ENCODE data around the gene PPM1B.
A peak's percentile ranks its signal among the peaks of the same experiment; 100 is the strongest.
"Not testable (repeated sequence)": the region's sequence is repeated elsewhere in the genome, so short reads cannot be mapped to it uniquely, and the experiment has no call there.

Gene PPM1B

GRCh38 chr2:44167908-44168680 is 581 bp upstream of the PPM1B start:
- H2AFZ ChIP-seq (ENCODE audit: low read depth, low read length), result peak overlapping the region; percentile 67
- no peaks in the 10 kb centered on the region for H3K27me3 ChIP-seq (ENCODE audit: insufficient read depth, low read length)
- H3K4me3 ChIP-seq (ENCODE audit: low read length), result peak overlapping the region; percentile 71
- H3K36me3 ChIP-seq (ENCODE audit: insufficient read depth, low read length), result no peaks in the 10 kb centered on the region
- peaks cover 7% of the 10 kb centered on the region for H3K4me1 ChIP-seq (ENCODE audit: insufficient read depth, low read length)
- H3K9me3 ChIP-seq (ENCODE audit: low read length), result no peaks in the 10 kb centered on the region

GRCh38 chr2:44169155-44169898 is 652 bp downstream of the PPM1B start:
- H3K4me3 ChIP-seq (ENCODE audit: low read length), result peak overlapping the region; percentile 94
- H3K4me1 ChIP-seq (ENCODE audit: insufficient read depth, low read length), result peaks cover 7% of the 10 kb centered on the region
- H3K27me3 ChIP-seq (ENCODE audit: insufficient read depth, low read length), result no peaks in the 10 kb centered on the region
- H3K36me3 ChIP-seq (ENCODE audit: insufficient read depth, low read length), result no peaks in the 10 kb centered on the region
- H2AFZ ChIP-seq (ENCODE audit: low read depth, low read length), result peak overlapping the region; percentile 39
- H3K9me3 ChIP-seq (ENCODE audit: low read length), result no peaks in the 10 kb centered on the region

DNA sequence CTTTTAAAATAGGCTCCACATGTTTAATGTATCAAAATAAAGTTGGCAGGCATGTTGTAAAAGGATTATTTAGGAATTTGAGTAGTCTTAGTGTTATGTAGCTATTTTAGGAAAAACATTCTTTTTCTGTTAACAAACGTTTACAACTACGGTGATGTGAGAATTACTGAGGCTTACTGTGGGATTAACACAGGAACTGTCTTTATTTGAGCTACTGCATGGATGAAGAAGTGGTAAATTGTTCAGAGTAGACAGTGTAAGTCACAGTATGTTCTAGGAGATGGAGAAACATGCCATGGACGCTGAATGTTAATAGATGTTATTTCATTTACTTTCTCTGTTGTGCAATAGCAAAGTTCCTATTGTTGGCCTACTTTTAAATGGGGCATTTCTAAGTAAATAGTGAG is 1.6 kb downstream of the PPM1B start:
- Histone ChIP-seq H3K36me3 (ENCODE audit: insufficient read depth, low read length) (no peaks in the 10 kb centered on the region), H3K4me1 (ENCODE audit: insufficient read depth, low read length) (peaks cover 7% of the 10 kb centered on the region), H3K9me3 (ENCODE audit: low read length) (no peaks in the 10 kb centered on the region), H3K27me3 (ENCODE audit: insufficient read depth, low read length) (no peaks in the 10 kb centered on the region), H3K4me3 (ENCODE audit: low read length) (peak overlapping the region; percentile 94), H2AFZ (ENCODE audit: low read depth, low read length) (no peak overlapping the region)

DNA sequence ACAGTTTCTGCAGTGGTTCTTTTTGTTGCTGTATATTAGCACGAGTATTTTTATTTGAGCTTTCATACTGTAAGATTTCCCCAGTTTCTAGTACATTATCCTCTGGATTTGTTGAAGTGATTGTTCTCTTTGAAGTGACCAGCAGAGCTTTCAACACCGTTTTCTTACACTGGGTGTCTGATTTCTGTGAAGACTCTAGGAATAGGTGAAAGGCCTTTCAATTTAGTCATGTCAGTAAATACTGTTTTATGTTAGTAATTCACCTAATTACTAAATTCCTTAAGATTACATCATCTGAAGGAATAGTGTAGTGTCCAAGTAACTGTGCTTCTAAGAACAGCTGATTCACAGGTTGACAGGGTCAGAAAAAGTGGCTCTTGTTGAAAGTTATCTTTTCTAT is 2.3 kb downstream of the PPM1B start:
- H3K4me1 ChIP-seq (ENCODE audit: insufficient read depth, low read length), result peaks cover 7% of the 10 kb centered on the region

DNA sequence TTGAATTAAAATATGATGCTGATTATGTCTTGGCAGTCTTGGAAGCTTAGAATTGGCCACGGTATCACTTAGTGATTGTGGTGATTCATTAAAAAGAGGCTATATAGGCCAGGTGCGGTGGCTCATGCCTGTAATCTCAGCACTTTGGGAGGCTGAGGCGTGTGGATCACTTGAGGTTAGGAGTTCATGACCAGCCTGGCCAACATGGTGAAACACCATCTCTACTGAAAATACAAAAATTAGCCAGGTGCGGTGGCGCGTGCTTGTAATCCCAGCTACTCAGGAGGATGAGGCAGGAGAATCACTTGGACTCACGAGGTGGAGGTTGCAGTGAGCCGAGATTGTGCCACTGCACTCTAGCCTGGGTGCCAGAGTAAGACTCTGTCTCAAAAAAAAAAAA is 2.8 kb downstream of the PPM1B start:
- H2AFZ ChIP-seq (ENCODE audit: low read depth, low read length); H3K9me3 ChIP-seq (ENCODE audit: low read length): not testable (repeated sequence)

More for the DNA sequence above, 2.3 kb downstream of the PPM1B start:
- Histone ChIP-seq H3K9me3 (ENCODE audit: low read length) (no peaks in the 10 kb centered on the region), H2AFZ (ENCODE audit: low read depth, low read length) (no peak overlapping the region), H3K27me3 (ENCODE audit: insufficient read depth, low read length) (no peaks in the 10 kb centered on the region), H3K36me3 (ENCODE audit: insufficient read depth, low read length) (no peaks in the 10 kb centered on the region), H3K4me3 (ENCODE audit: low read length) (peak overlapping the region; percentile 94)

GRCh38 chr2:44172576-44172975 is 3.9 kb downstream of the PPM1B start:
- Histone ChIP-seq H3K9me3 (ENCODE audit: low read length) (no peaks in the 10 kb centered on the region), H3K27me3 (ENCODE audit: insufficient read depth, low read length) (no peaks in the 10 kb centered on the region), H3K36me3 (ENCODE audit: insufficient read depth, low read length) (no peaks in the 10 kb centered on the region), H2AFZ (ENCODE audit: low read depth, low read length) (no peak overlapping the region), H3K4me3 (ENCODE audit: low read length) (no peak overlapping the region), H3K4me1 (ENCODE audit: insufficient read depth, low read length) (peaks cover 7% of the 10 kb centered on the region)

More for the DNA sequence above, 2.8 kb downstream of the PPM1B start:
- H3K4me3 ChIP-seq (ENCODE audit: low read length), result peak overlapping the region; percentile 94
- not testable (repeated sequence) for H3K4me1 ChIP-seq (ENCODE audit: insufficient read depth, low read length); H3K36me3 ChIP-seq (ENCODE audit: insufficient read depth, low read length); H3K27me3 ChIP-seq (ENCODE audit: insufficient read depth, low read length)

GRCh38 chr2:44178950-44179349 is 10.3 kb downstream of the PPM1B start:
- peaks cover 7% of the 10 kb centered on the region for H3K36me3 ChIP-seq (ENCODE audit: insufficient read depth, low read length)
- no peak overlapping the region for H2AFZ ChIP-seq (ENCODE audit: low read depth, low read length)
- H3K4me1 ChIP-seq (ENCODE audit: insufficient read depth, low read length), result no peaks in the 10 kb centered on the region
- H3K4me3 ChIP-seq (ENCODE audit: low read length), result no peak overlapping the region
- no peaks in the 10 kb centered on the region for H3K9me3 ChIP-seq (ENCODE audit: low read length)
- H3K27me3 ChIP-seq (ENCODE audit: insufficient read depth, low read length), result no peaks in the 10 kb centered on the region

GRCh38 chr2:44181648-44182047 is 13.0 kb downstream of the PPM1B start:
- no peak overlapping the region for H3K4me3 ChIP-seq (ENCODE audit: low read length)
- peaks cover 2% of the 10 kb centered on the region for H3K9me3 ChIP-seq (ENCODE audit: low read length)
- peaks cover 7% of the 10 kb centered on the region for H3K36me3 ChIP-seq (ENCODE audit: insufficient read depth, low read length)
- no peaks in the 10 kb centered on the region for H3K27me3 ChIP-seq (ENCODE audit: insufficient read depth, low read length)
- no peaks in the 10 kb centered on the region for H3K4me1 ChIP-seq (ENCODE audit: insufficient read depth, low read length)
- H2AFZ ChIP-seq (ENCODE audit: low read depth, low read length), result no peak overlapping the region

DNA sequence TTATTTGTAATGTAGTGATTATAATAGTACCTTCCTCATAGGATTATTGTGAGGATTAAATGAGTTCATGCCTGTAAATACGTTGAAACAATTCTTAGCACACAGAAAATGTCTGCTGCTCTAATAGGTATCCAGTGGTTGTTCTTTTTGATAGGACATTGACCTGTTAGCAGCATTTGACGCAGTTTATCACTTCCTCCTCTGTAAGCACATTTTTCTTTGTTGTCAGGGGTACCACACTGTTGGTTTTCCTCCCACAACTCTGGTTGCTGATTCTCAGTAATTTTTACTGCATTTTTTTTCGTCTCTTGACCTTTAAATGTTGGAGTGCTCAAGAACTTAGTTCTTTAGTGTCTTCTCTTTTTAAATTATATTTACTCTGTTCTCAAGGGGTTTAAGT is 15.4 kb downstream of the PPM1B start:
- no peaks in the 10 kb centered on the region for H3K4me1 ChIP-seq (ENCODE audit: insufficient read depth, low read length)
- H3K9me3 ChIP-seq (ENCODE audit: low read length), result peaks cover 6% of the 10 kb centered on the region
- no peaks in the 10 kb centered on the region for H3K27me3 ChIP-seq (ENCODE audit: insufficient read depth, low read length)
- H3K4me3 ChIP-seq (ENCODE audit: low read length), result no peak overlapping the region
- no peak overlapping the region for H2AFZ ChIP-seq (ENCODE audit: low read depth, low read length)
- H3K36me3 ChIP-seq (ENCODE audit: insufficient read depth, low read length), result peaks cover 7% of the 10 kb centered on the region

- H3K4me3 ChIP-seq (ENCODE audit: low read length), result no peak overlapping the region
- H3K9me3 ChIP-seq (ENCODE audit: low read length), result peaks cover 6% of the 10 kb centered on the region
- H2AFZ ChIP-seq (ENCODE audit: low read depth, low read length), result no peak overlapping the region
- H3K36me3 ChIP-seq (ENCODE audit: insufficient read depth, low read length), result peaks cover 2% of the 10 kb centered on the region
- no peaks in the 10 kb centered on the region for H3K4me1 ChIP-seq (ENCODE audit: insufficient read depth, low read length)
- H3K27me3 ChIP-seq (ENCODE audit: insufficient read depth, low read length), result no peaks in the 10 kb centered on the region
These were observed 18.1 kb downstream of the PPM1B start for GRCh38 chr2:44186810-44187209.

DNA sequence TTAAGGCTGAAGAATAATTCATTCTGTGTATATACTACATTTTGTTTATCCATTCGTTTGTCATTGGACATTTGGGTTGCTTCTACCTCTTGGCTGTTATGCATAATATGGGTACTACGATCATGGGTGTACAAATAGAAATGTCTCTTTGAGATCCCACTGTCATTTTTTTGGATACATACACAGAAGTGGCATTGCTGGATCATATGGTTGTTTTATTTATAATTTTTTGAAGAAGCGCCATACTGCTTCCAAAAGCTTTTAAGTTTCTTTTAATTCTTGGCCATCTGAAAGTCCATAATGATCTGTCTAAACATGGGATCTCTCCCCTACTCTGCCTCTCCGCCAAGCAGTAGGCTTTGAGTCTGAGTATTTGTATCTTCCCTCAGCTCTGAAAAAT is 18.6 kb downstream of the PPM1B start:
- H3K27me3 ChIP-seq (ENCODE audit: insufficient read depth, low read length), result no peaks in the 10 kb centered on the region
- H3K4me1 ChIP-seq (ENCODE audit: insufficient read depth, low read length), result no peaks in the 10 kb centered on the region
- H3K4me3 ChIP-seq (ENCODE audit: low read length), result no peak overlapping the region
- H3K9me3 ChIP-seq (ENCODE audit: low read length), result peaks cover 6% of the 10 kb centered on the region
- no peak overlapping the region for H2AFZ ChIP-seq (ENCODE audit: low read depth, low read length)
- H3K36me3 ChIP-seq (ENCODE audit: insufficient read depth, low read length), result no peaks in the 10 kb centered on the region

- H3K9me3 ChIP-seq (ENCODE audit: low read length), result peaks cover 6% of the 10 kb centered on the region
These were observed 20.0 kb downstream of the PPM1B start for GRCh38 chr2:44188696-44189095.

GRCh38 chr2:44189104-44189503 is 20.4 kb downstream of the PPM1B start:
- Histone ChIP-seq H3K4me3 (ENCODE audit: low read length) (no peak overlapping the region), H3K9me3 (ENCODE audit: low read length) (peaks cover 6% of the 10 kb centered on the region), H3K4me1 (ENCODE audit: insufficient read depth, low read length) (no peaks in the 10 kb centered on the region), H3K36me3 (ENCODE audit: insufficient read depth, low read length) (no peaks in the 10 kb centered on the region), H3K27me3 (ENCODE audit: insufficient read depth, low read length) (no peaks in the 10 kb centered on the region), H2AFZ (ENCODE audit: low read depth, low read length) (no peak overlapping the region)

More at GRCh38 chr2:44188696-44189095, 20.0 kb downstream of the PPM1B start:
- H2AFZ ChIP-seq (ENCODE audit: low read depth, low read length), result no peak overlapping the region
- H3K4me1 ChIP-seq (ENCODE audit: insufficient read depth, low read length), result no peaks in the 10 kb centered on the region
- no peaks in the 10 kb centered on the region for H3K27me3 ChIP-seq (ENCODE audit: insufficient read depth, low read length)
- H3K4me3 ChIP-seq (ENCODE audit: low read length), result no peak overlapping the region
- no peaks in the 10 kb centered on the region for H3K36me3 ChIP-seq (ENCODE audit: insufficient read depth, low read length)

Measured in neuron (in vitro differentiated cells).